Measurements from ENCODE around the gene SYNCRIP.
"Not testable (repeated sequence)": the region's sequence is repeated elsewhere in the genome, so short reads cannot be mapped to it uniquely, and the experiment has no call there.

Gene SYNCRIP

DNA sequence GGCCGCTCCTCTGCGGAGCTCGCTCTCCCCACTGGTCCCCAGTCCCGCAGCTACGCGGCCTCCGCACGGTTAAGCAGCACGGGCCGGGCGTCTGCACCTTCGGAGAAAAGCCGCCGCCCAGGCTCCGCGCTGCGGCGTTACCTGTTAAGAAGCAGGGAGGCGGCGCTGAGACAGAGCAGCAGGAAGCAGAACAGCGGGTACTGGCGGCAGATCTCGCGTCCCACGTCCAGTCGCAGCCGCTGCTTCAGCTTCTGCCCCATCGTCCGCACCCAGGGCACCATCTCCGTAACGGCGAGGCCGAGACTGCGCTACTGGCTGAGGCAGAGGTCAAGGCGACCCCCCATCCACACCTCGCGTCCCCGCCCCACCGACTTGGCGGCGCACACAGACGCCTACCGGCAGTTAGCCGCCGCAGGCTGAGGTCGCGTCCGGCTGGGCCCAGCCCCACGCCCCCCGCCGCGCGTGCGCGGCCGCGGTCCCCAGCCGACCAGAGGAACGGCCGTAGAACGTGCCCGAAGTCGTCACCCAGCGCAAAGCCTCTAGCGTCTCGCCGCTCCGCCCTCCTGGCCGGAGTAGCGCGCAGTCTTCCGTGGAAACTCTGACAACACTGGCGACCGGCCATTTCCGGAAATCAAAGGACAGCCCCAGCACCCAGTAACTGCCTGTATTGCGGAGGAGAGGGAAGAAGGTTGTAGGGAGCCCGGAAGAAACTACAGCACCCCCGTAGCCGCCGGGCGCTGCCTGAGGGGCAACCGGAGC lies 49.1 kb downstream of the SYNCRIP start, which contains the start of gene SNX14:
TSS of gene SNX14 (minus strand) at position 421 of the 759 bp plus-strand sequence. CDS start at position 281, 140 bp downstream.
- peak; percentile 97 for DNase-seq

DNA sequence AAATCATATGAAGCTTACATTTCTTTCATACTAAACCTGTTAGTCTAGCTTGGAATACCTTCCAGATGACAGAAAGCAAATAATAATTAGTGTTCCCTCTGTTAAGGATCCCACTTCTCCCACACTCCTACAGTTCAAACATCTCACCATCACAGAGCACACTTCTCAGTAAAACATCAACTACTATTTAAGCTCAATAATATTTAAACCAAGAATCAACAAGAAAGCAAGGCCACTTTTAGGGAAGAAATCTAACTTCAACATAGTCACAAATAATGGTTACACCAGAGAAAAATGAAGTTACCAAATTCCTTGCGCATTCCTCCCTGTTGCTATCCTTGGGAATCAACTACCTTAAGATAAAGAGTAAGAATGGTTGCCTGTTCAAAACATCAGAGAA lies 50.7 kb downstream of the SYNCRIP start:
- no peak for DNase-seq

DNA sequence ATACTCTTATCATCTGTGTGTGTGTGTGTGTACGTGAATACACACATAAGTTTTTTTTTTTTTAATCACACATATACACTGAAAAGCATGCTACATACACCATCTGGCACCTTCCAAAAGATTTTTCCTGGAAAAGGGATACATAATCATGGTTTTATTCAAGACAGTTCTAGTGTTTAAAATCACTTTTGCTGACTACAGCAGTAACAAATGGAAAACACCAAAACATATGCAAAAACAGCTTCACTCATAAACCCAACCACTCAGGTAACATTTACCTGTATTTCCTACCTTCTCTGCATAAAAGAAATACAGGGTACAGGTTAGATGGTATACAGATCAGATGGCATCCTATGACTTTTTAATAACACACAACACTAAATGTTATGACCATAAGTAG lies 51.5 kb downstream of the SYNCRIP start:
- DNase-seq, result no peak

DNA sequence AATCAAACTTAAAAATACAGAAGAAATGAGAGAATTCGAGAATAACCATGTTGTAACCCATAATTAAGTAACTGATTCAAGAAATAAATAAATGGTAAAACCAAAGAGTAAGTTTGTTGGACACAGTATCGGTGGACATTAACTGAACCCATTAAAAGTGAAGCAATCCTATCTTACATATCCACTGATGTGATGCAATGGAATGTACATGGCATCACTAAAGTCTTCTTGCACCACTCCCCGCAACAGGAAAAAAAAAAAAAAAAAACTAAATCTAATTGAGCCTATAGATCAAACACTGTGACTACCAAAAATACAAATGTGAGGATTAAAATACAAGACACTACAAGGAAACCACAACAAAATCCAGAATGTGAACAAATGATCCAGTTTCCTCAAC lies 56.9 kb downstream of the SYNCRIP start:
- no peak for DNase-seq

DNA sequence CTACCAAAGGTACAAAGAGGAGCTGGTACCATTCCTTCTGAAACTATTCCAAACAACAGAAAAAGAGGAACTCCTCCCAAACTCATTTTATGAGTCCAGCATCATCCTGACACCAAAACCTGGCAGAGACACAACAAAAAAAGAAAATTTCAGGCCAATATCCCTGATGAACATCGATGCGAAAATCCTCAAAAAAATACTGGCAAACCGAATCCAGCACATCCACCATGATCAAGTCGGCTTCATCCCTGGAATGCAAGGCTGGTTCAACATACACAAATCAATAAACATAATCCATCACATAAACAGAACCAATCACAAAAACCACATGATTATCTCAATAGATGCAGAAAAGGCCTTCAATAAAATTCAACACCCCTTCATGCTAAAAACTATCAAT lies 59.9 kb downstream of the SYNCRIP start:
- DNase-seq, result not testable (repeated sequence)

DNA sequence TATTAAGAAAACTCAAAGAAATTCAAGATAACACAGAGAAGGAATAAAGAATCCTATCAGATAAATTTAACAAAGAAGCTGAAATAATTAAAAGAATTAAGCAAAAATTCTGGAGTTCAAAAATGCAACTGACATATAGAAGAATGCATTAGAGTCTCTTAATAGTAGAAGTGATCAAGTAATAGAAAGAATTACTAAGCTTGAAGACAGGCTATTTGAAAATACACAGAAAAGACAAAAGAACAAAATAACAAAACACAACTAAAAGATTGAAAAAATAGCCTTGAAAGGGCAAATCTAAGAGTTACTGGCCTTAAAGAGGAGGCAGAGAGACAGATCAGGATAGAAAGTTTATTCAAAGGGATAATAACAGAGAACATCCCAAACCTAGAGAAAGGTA lies 61.1 kb downstream of the SYNCRIP start:
- no peak for DNase-seq

DNA sequence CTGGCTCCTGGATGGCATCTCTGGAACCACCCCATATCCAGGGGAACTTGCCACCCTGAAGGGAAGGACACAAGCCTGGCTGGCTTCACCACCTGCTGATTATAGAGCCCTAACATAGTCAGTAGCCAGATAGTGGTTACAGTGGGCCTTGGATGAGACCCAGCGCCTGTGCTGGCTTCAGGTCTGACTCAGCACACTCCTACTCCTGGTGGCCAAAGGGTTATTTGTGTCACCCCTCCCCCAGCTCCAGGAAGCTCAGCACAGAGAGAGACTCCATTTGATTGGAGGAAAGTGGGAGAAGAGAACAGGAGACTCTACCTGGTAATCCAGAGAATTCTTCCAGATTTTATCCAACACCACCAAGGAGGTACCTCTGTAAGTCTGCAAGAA lies 61.8 kb downstream of the SYNCRIP start:
- DNase-seq, result peak; percentile 61

DNA sequence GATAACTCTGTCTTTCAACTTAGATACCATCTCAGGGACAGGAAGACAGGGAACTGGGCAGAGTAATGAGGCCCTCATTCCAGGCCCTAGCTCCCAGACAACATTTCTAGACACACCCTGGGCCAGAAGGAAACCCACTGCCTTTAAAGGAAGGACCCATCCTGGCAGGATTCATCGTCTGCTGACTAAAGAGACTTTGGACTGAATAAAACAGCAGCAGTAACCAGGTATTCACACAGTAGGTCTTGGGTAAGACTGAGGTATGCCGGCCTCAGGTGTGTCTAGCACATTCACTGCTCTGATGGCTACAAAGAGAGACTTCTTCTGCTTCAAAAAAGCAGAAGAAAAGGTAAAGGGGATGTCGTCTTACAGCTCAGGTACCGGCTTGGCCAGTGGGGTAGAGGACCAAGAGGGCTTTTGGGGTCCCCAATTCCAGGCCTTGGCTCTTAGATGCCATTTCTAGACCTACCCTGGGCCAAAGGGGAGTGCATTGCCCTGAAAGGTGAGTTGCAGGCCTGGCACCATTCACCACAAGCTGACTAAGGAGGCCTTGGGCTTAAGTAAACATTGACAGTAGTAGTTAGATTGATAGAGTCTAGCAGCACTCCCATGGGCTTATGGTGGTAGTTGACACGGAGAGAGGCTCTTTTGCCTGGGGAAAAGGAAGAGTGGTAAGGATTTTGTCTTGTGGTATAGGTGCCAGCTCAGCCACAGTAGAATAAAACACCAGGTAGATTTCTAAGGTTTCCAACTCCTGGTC lies 62.4 kb downstream of the SYNCRIP start:
- peak; percentile 74 for DNase-seq

DNA sequence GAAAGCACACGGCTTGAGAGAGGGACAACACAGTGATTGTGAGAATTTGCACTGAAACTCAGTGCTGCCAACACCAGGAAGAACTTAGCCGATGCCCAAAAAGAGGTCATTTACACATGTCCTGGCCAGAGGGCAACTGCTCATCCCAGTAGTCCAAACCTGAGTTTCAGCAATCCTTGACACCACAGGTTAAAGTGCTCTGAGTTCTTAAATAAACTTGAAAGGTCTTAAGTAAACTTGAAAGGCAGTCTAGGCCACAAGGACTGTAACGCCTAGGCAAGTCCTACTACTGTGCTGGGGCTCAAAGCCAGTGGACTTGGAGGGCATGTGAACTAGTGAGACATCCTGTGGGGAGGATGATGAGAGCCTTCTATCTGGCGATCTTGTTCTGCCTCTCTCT lies 63.1 kb downstream of the SYNCRIP start:
- no peak for DNase-seq

DNA sequence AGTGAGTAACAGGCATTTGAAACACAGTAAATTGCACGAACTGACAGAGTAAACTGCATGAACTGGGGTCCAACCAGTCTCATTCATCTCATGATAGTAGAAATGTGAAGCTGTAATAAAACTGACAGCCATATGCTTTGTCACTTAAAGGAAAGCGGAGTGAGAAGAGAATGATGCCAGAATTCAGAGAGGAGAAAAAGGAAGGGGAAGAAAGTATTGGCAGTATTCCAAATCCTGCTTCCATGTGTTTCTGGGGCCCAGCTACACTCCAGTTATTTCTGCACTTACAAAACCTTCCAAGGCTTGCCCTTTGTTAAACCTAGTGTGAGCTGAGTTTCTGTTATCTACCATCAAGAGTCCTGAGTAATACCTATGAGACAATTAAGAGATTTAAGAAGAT lies 66.2 kb downstream of the SYNCRIP start:
- DNase-seq, result peak; percentile 61

DNA sequence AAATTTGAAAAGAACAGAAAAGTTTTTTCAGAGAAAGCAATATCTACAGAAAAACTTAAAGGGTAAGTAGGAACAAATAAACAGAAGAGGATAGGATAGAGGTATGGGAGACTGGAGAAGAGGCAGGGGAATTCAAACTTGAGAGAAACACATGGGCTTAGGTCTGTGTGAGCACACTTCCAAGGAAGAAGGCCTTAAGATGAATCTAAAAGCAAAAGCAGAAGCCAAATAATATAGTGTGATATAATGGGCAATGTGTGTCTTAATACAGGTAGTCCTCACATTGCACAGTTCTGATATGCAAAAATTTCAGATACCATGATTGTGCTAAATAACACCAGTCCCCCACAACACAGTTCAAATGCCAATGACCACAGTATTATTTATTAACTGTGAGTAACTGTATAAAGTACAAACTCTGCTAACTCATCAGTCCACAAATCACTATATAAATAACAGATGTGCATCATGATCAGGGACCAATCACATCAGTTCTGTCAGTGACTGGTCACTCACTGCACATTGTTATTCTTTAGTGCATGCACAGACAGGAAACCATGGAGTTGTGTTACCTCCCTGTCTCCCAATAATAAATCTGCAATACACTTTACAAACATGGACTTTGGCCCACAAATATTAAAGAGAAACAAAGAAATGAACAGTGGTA lies 67.6 kb downstream of the SYNCRIP start:
- peak; percentile 31 for DNase-seq

DNA sequence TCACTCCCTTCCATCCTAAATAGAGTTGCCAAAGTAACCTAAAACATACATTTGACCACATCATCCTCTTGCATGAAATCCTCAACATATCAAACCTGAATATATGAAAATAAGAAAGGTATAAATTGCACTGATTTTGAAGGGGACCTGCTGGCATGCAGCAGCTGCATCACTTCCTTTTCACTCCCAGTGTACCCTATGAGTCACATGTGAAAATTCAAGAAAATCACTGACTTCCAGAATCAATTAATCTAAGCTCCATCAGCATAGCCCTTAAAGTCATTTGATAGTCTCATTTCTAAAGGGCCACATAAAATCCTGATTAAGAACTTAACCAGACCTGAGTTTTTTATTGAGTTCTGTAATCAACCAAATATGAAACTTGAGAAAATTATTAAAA lies 73.4 kb downstream of the SYNCRIP start:
- DNase-seq, result no peak

DNA sequence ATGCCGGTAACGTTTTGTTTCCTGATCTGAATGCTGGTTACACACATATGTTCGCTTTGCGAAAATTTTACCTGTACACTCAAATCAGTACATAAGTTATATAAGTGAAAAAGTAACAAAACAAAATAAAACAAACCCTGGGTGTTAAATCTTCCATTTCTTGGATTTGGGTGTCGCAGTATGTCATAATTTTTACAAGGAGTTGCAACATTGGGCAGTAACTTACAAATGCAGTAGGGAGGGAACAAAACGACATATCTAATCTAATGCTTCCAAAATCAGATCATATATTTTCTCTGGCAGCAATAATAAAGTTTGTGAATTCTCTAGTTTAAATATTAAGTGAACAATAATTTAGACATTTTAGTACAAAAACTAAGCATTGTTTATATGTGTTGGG lies 74.3 kb downstream of the SYNCRIP start:
- DNase-seq, result no peak

DNA sequence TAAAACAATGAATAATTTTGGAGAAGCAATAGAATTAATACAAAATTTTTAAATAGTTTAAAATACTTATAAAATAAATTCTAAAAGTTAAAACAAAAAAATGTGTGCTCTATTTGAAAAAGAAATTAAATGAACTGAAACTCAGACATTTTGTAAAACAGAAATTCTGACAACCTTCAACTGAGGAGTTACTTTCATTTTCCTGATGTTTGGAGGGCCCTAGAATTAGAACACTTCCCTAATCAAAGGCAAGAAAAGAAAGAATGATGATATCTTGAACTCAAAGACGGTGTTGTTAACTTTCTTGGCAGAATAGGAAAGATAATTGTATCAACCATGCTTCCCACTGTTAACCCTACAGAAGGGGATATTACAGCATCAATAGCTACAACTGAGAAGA lies 77.0 kb downstream of the SYNCRIP start:
- no peak for DNase-seq

DNA sequence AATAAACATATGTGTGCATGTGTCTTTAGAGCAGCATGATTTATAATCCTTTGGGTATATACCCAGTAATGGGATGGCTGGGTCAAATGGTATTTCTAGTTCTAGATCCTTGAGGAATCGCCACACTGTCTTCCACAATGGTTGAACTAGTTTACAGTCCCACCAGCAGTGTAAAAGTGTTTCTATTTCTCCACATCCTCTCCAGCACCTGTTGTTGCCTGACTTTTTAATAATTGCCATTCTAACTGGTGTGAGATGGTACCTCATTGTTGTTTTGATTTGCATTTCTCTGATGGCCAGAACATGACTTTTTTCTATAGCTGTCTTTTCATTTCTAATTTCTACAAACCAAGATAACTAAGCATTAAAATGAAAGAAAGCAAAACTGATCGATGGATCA lies 78.5 kb downstream of the SYNCRIP start:
- not testable (repeated sequence) for DNase-seq

All from NCI-H69 (cell line).